Lower lobe of right lung (tissue), 2 donors: Measurements from ENCODE around the gene SPC24. TPM values are rescaled to one million over a fixed set of nuclear protein-coding genes. Genes with fewer than 3 reads are reported as not detected.
"Not testable (repeated sequence)": the region's sequence is repeated elsewhere in the genome, so short reads cannot be mapped to it uniquely, and the experiment has no call there.

ENCODE experiments used
- ATAC-seq, 2 donors: fragments of 200-7000 bp; cut with Tn5 transposase; one replicate each; pipeline ENCODE4 v1.9.1; 2020 to 2022; ENCODE audit warnings: mild to moderate bottlenecking in 2 of 2, moderate library complexity in 2 of 2
- DNase-seq: peaks from one replicate; pipeline ENCODE4 v3.0.0-alpha.2; 2020
- H3K27ac ChIP-seq: fragments of 200-600 bp; one replicate; pipeline ENCODE4 v1.8.0; 2022
- H3K27me3 ChIP-seq: fragments of 200-600 bp; one replicate; pipeline ENCODE4 v1.8.0; 2022; ENCODE audit warnings: low read depth
- H3K36me3 ChIP-seq: fragments of 200-600 bp; one replicate; pipeline ENCODE4 v1.8.0; 2022; ENCODE audit warnings: mild to moderate bottlenecking
- H3K4me1 ChIP-seq: fragments of 200-600 bp; one replicate; pipeline ENCODE4 v1.8.0; 2022
- H3K4me3 ChIP-seq: fragments of 200-600 bp; one replicate; pipeline ENCODE4 v1.8.0; 2022; ENCODE audit warnings: mild to moderate bottlenecking
- H3K9me3 ChIP-seq: fragments of 200-600 bp; one replicate; pipeline ENCODE4 v1.8.0; 2022
- CTCF ChIP-seq: fragments of 200-600 bp; IDR thresholded peaks from one replicate; pipeline ENCODE4 v1.8.0; 2022; ENCODE audit warnings: antibody characterized with exemption, mild to moderate bottlenecking
- intact Hi-C: fragments of 100-400 bp; cut with DNase I; formaldehyde crosslinking; loops from one replicate; pipeline ENCODE4 v1.11.0; 2022
- total RNA-seq: library from RNA; stranded (reverse); fragmentation: NEBNext Ultra II Directional; extraction: Animal tissue kit (Norgen Biotek cat#: 25700); gene quantifications from one replicate; pipeline ENCODE4 v1.2.1, GENCODE V29; 2021
- donor health status: DM: no; HTN: yes; CAD: no; lungs with severe emphysema.

The SPC24 gene
- total RNA-seq, 1 donor from 2014 or later: 1.8 TPM

- ATAC-seq (no peak), DNase-seq (no peak)
- H3K27ac ChIP-seq: peak overlapping the region; percentile 99
- no peaks in the 10 kb centered on the region for H3K27me3 ChIP-seq
- no peak overlapping the region for H3K4me3 ChIP-seq
- peaks cover 42% of the 10 kb centered on the region for H3K4me1 ChIP-seq
- no peaks in the 10 kb centered on the region for H3K9me3 ChIP-seq
- no peak for TF ChIP-seq CTCF
- no peaks in the 10 kb centered on the region for H3K36me3 ChIP-seq
- intact Hi-C loops: no loop called here
These were observed 10.1 kb downstream of the SPC24 start for GRCh38 chr19:11145536-11145924.

DNA sequence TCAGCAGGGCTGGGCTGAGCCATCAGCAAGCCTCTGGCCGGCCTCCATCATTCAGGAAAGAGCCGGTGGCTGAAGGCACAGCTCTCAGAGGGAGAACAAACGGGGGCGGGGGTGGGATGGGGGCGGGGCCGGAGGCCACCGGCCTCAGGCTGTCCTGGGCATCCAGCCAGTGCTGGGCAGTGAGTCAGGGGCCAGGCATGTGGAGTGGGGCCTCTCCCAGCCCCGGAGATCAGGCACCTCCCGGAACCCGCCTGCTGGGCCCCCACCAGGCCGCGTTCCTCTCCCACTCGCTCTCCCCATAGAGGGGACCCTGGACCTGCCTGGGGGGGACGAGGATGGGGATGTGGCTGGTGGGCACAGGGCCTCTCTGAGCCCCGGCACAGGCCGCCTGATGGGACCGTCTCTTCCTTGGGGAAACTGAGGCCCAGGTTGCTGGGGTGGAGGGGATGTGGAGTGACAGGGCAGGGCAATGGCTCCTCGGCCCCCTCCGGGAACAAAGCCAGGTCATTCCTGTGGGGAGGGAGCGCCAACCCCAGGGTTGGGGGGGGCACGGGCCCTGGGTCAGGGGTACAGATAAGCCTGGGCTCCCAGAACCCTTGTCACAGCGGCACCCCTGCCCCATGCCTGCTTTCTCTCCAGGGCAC lies 12.9 kb downstream of the SPC24 start:
- ATAC-seq (peak; percentile 89), DNase-seq (peak; percentile 92)
- H3K27me3 ChIP-seq: no peaks in the 10 kb centered on the region
- peaks cover 67% of the 10 kb centered on the region for H3K4me1 ChIP-seq
- H3K27ac ChIP-seq: peak overlapping the region; percentile 99
- H3K4me3 ChIP-seq: peak overlapping the region; percentile 43
- no peaks in the 10 kb centered on the region for H3K36me3 ChIP-seq
- no peak for TF ChIP-seq CTCF
- no peaks in the 10 kb centered on the region for H3K9me3 ChIP-seq
- intact Hi-C loops: no loop called here

- H3K4me3 ChIP-seq: no peak overlapping the region
- DNase-seq: no peak
- H3K27ac ChIP-seq: peak overlapping the region; percentile 99
- intact Hi-C loops: no loop called here
- peak; percentile 20 for TF ChIP-seq CTCF
- peaks cover 73% of the 10 kb centered on the region for H3K4me1 ChIP-seq
- no peaks in the 10 kb centered on the region for H3K9me3 ChIP-seq
- no peaks in the 10 kb centered on the region for H3K36me3 ChIP-seq
- no peaks in the 10 kb centered on the region for H3K27me3 ChIP-seq
- no peak for ATAC-seq
These were observed 13.6 kb downstream of the SPC24 start for GRCh38 chr19:11141937-11142527.

GRCh38 chr19:11140896-11141295 lies 14.7 kb downstream of the SPC24 start:
- TF ChIP-seq CTCF: no peak
- Histone ChIP-seq H3K36me3 (no peaks in the 10 kb centered on the region), H3K4me3 (no peak overlapping the region), H3K4me1 (peaks cover 73% of the 10 kb centered on the region), H3K27ac (no peak overlapping the region), H3K27me3 (no peaks in the 10 kb centered on the region), H3K9me3 (no peaks in the 10 kb centered on the region)
- no peak for DNase-seq
- ATAC-seq: no peak
- intact Hi-C loops: no loop called here

DNA sequence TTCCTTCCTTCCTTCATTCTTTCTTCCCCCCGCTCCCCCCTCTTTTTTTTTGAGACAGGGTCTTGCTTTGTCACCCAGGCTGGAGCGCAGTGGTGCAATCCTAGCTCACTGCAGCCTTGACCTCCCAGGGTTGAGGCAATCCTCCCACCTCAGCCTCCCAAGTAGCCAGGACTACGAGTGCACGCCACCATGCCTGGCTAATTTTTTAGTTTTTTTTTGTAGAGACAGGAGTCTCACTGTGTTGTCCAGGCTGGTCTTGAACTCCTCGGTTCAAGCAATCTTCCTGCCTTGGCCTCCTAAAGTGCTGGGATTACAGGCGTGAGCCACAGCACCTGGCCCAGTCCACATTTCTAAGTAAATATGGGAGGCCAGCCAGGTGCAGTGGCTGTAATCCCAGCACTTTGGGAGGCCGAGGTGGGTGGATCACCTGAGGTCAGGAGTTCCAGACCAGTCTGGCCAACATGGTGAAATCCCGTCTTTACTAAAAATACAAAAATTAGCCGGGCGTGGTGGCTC lies 15.5 kb downstream of the SPC24 start:
- DNase-seq, H3K9me3 ChIP-seq, ATAC-seq, intact Hi-C loops, H3K4me3 ChIP-seq, H3K36me3 ChIP-seq, H3K27me3 ChIP-seq: not testable (repeated sequence)
- Histone ChIP-seq H3K4me1 (peaks cover 72% of the 10 kb centered on the region), H3K27ac (peak overlapping the region; percentile 77)
